Type B pancreatic cell (in vitro differentiated cells): ENCODE results near the gene STXBP6. TPM values are rescaled to one million over a fixed set of nuclear protein-coding genes. Genes with fewer than 3 reads are reported as not detected.

Experiments
- DNase-seq: peaks from one replicate; pipeline ENCODE4 v3.0.0; 2021; ENCODE audit warnings: mixed read lengths; ENCODE audit not compliant: unreplicated experiment; ENCODE audit errors: extremely low spot score
- H3K27ac Mint-ChIP-seq: 2 replicates; pipeline ENCODE4 v1.8.0; 2021; ENCODE audit warnings: mild to moderate bottlenecking, mixed read lengths
- H3K27me3 Mint-ChIP-seq: 2 replicates; pipeline ENCODE4 v1.8.0; 2021; ENCODE audit warnings: mixed read lengths
- H3K36me3 Mint-ChIP-seq: 2 replicates; pipeline ENCODE4 v1.8.0; 2021; ENCODE audit warnings: mixed read lengths
- H3K4me1 Mint-ChIP-seq: one replicate; pipeline ENCODE4 v1.8.0; 2021; ENCODE audit warnings: mixed read lengths; ENCODE audit not compliant: unreplicated experiment
- H3K4me3 Mint-ChIP-seq: 2 replicates; pipeline ENCODE4 v1.8.0; 2021; ENCODE audit warnings: mild to moderate bottlenecking, mixed read lengths
- H3K9me3 Mint-ChIP-seq: 2 replicates; pipeline ENCODE4 v1.8.0; 2021; ENCODE audit warnings: mixed read lengths
- total RNA-seq: library from RNA; stranded (reverse); gene quantifications from 2 replicates; pipeline ENCODE4 v1.2.1, GENCODE V29; 2021; ENCODE audit warnings: low replicate concordance
- TF ChIP-seq, protein P1 (sequence below): fragments of 200-600 bp; sonication (generic); conservative IDR thresholded peaks from 2 replicates; pipeline ENCODE4 v1.5.0; 2021; ENCODE audit warnings: antibody characterized with exemption, mild to moderate bottlenecking

STXBP6 gene
- total RNA-seq, 1 donor from 2014 or later, result 17.0 TPM

DNA sequence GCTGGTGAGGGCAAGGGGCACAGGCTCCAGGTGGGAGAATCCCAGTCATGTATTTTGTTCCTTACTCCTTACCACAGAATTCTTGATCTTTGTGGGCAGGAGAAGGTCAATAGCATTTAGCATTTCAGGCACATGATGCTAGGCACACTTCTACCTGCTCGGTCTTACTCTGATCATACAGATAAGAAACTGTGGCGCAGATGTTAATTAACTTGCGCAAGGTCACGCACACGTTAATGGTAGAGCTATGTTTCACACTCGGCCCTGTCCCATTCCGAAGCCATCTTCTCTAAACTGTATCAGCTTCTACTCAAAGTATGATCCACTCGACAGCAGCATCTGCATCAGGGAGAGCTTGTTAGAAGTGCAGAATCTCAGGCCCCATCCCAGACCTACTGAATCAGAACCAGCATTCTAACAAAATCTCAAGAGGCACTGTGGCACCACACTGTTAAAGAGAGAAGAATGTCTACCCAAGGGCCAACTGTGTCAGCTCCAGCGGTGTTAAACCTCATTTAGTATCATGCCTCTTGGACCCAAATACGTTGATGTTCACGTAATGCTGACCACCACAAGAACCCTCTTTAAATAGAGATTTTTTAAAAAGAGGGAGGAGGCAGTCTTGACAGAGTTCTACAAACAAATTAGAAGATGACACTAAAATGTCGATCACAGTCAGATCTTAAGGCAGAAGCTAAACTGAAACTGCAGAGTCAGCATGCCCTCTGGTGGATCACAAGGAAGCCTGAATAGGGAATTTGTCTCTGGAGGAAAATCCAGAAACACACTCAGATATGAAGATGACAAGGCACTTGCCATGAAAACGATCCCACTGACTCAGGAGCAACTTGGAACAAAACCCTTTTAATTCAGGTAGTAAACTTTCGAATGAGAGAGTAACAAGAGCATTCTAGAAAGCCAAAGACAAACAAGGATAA, 7.3 kb downstream of the STXBP6 start:
- peak overlapping the region; percentile 16 for H3K27ac Mint-ChIP-seq
- TF ChIP-seq, protein P1, sequence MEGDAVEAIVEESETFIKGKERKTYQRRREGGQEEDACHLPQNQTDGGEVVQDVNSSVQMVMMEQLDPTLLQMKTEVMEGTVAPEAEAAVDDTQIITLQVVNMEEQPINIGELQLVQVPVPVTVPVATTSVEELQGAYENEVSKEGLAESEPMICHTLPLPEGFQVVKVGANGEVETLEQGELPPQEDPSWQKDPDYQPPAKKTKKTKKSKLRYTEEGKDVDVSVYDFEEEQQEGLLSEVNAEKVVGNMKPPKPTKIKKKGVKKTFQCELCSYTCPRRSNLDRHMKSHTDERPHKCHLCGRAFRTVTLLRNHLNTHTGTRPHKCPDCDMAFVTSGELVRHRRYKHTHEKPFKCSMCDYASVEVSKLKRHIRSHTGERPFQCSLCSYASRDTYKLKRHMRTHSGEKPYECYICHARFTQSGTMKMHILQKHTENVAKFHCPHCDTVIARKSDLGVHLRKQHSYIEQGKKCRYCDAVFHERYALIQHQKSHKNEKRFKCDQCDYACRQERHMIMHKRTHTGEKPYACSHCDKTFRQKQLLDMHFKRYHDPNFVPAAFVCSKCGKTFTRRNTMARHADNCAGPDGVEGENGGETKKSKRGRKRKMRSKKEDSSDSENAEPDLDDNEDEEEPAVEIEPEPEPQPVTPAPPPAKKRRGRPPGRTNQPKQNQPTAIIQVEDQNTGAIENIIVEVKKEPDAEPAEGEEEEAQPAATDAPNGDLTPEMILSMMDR, result peak; percentile 73
- H3K27me3 Mint-ChIP-seq, result peaks cover 3% of the 10 kb centered on the region
- DNase-seq, result no peak
- peak overlapping the region; percentile 26 for H3K4me3 Mint-ChIP-seq
- peaks cover 7% of the 10 kb centered on the region for H3K36me3 Mint-ChIP-seq
- peaks cover 5% of the 10 kb centered on the region for H3K9me3 Mint-ChIP-seq
- H3K4me1 Mint-ChIP-seq, result peaks cover 20% of the 10 kb centered on the region

DNA sequence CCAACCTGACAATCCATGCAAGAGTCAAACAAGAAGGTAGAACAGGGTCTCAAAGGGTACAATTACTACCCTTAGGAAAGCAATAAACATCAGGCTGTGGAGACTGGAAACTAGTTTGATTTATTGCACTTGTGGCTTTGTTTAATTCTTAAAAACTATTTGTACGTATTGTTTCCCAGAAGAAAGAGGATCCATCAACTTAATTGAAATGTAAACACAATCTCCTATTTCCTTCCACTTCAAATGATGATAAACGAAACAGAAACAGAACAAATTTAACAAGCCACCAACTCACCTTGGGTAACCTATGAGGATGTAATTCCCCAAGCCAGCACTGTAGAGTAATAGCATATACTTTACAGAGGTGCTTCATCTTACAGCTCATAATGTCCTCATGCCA, 8.0 kb downstream of the STXBP6 start:
- TF ChIP-seq, protein P1, result no peak
- no peak for DNase-seq
- peaks cover 7% of the 10 kb centered on the region for H3K36me3 Mint-ChIP-seq
- H3K4me1 Mint-ChIP-seq, result peaks cover 20% of the 10 kb centered on the region
- H3K27ac Mint-ChIP-seq, result peak overlapping the region; percentile 16
- peaks cover 5% of the 10 kb centered on the region for H3K9me3 Mint-ChIP-seq
- peak overlapping the region; percentile 15 for H3K4me3 Mint-ChIP-seq
- H3K27me3 Mint-ChIP-seq, result peaks cover 3% of the 10 kb centered on the region

DNA sequence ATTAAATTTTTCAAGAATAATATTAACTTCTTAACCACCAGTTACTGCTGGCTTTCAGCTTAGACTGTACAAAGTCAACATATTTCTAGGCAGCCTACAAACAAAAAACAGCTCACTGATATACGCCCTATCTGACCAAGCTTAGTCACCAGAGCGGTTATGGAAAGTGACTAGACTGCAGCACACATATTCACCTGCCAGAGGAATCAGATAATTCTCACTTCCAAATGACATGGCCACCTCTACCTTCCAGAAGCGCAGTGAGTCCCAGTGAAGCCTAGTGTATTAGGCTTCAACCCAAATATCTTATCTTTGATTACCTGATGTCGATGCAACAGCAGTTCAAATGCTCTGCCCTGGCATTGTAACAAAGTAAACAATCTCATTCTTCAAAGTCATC, 8.5 kb downstream of the STXBP6 start:
- H3K9me3 Mint-ChIP-seq, result peaks cover 5% of the 10 kb centered on the region
- peak overlapping the region; percentile 16 for H3K27ac Mint-ChIP-seq
- DNase-seq, result no peak
- peak overlapping the region; percentile 15 for H3K4me3 Mint-ChIP-seq
- peaks cover 7% of the 10 kb centered on the region for H3K36me3 Mint-ChIP-seq
- TF ChIP-seq, protein P1, result no peak
- H3K27me3 Mint-ChIP-seq, result peaks cover 2% of the 10 kb centered on the region
- peaks cover 20% of the 10 kb centered on the region for H3K4me1 Mint-ChIP-seq

DNA sequence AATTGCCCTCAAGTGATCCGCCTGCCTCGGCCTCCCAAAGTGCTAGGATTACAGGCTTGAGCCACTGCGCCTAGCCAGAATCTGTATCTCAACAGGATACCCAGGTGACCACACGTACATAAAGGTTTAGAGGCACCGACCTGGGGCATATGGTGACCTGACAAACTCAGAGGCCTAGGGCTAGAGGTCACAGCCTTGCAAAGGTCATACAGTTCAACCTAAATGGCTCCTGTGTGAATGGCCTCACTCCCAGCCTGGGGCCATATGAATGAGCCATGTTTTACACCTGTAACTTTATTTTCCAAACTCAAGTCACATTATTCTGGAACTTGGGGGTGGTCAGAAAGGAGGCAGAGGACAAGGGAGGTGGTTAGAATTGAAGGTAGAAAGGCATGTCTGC, 10.0 kb downstream of the STXBP6 start:
- H3K27ac Mint-ChIP-seq, result no peak overlapping the region
- peaks cover 4% of the 10 kb centered on the region for H3K36me3 Mint-ChIP-seq
- H3K27me3 Mint-ChIP-seq, result no peaks in the 10 kb centered on the region
- no peak overlapping the region for H3K4me3 Mint-ChIP-seq
- peaks cover 20% of the 10 kb centered on the region for H3K4me1 Mint-ChIP-seq
- H3K9me3 Mint-ChIP-seq, result peaks cover 5% of the 10 kb centered on the region
- TF ChIP-seq, protein P1, result no peak
- no peak for DNase-seq

DNA sequence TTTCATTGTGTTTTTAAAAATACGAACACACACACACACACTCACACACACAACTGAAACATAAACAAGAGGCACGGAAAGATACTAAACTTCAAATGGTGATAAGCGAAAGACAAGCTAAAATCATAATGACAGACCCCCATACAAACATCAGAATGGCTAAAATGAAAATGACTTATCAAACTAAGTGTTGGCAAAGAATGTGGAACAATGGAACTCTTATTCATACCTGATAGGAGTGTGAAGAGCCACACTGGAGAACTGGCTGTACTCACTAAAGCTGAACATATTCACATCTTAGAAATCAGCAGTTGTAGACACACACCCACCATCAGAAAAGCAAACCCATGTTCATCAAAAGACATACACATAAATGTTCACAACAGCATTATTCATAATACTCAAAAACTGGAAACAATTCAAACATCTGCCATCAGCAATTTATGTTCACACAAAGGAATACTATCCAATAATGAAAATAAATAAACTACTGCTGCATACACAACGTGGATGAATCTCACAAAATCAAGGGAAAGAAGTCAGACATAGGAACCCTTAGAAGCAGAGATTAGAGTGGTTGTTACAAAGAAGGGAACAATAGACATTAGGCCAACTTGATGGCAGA, 11.8 kb downstream of the STXBP6 start:
- no peaks in the 10 kb centered on the region for H3K27me3 Mint-ChIP-seq
- peaks cover 4% of the 10 kb centered on the region for H3K36me3 Mint-ChIP-seq
- H3K27ac Mint-ChIP-seq, result peak overlapping the region; percentile 30
- peaks cover 5% of the 10 kb centered on the region for H3K9me3 Mint-ChIP-seq
- H3K4me1 Mint-ChIP-seq, result peaks cover 16% of the 10 kb centered on the region
- no peak overlapping the region for H3K4me3 Mint-ChIP-seq
- no peak for DNase-seq
- TF ChIP-seq, protein P1, result no peak
